ENCODE results near the gene RAD51B. TPM values are rescaled to one million over a fixed set of nuclear protein-coding genes. Genes with fewer than 3 reads are reported as not detected.
A peak's percentile ranks its signal among the peaks of the same experiment; 100 is the strongest.
"Not testable (repeated sequence)": the region's sequence is repeated elsewhere in the genome, so short reads cannot be mapped to it uniquely, and the experiment has no call there.

RAD51B gene
- total RNA-seq, 4 donors from 2014 or later, result 6.2 to 39.9 (median 12.9) TPM

DNA sequence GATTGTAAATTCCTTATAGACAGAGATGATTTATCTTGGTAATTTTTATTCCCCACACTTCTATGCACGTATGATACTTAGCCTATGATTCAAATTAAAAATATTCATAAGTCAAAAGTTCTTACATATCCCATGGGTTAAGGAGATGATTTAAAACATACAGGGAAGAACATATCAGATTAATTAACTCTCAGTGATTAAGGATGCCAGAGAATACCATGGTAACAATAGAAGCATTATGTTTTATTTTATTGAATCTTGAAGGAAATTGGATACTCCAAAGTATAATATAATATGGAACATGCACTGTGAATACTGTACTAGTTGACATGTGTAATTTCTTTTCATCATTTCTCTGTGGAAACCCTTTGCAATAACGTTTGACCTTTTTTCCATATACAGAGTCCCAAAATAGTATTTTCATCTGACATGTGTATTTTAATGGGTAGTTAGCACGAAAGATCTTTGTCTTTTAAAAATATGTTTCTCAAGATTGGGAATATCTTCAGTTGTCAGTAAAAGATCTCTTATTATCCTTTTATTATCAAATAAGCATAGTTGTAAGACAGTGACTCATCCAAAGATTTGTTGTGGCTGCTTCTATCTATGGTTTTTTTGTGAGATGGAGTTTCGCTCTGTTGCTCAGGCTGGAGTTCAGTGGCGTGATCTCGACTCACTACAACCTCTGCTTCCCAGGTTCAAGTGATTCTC lies 166.7 kb downstream of the RAD51B start:
- Histone ChIP-seq H3K4me1 (peaks cover 0 to 39% (median 8%) of the 10 kb centered on the region in 3 donors), H3K36me3 (no peaks in the 10 kb centered on the region), H3K27me3 (no peaks in the 10 kb centered on the region), H3K4me3 (no peak overlapping the region), H3K9me3 (no peaks in the 10 kb centered on the region), H3K27ac (peak overlapping the region in 2 of 4 donors; percentile 61 to 65)
- intact Hi-C loops (cut with DNase I), result no loop called here
- no peak for DNase-seq
- TF ChIP-seq POLR2A (IDR thresholded peaks at IDR 0.05), result no peak
- TF ChIP-seq, protein P1, sequence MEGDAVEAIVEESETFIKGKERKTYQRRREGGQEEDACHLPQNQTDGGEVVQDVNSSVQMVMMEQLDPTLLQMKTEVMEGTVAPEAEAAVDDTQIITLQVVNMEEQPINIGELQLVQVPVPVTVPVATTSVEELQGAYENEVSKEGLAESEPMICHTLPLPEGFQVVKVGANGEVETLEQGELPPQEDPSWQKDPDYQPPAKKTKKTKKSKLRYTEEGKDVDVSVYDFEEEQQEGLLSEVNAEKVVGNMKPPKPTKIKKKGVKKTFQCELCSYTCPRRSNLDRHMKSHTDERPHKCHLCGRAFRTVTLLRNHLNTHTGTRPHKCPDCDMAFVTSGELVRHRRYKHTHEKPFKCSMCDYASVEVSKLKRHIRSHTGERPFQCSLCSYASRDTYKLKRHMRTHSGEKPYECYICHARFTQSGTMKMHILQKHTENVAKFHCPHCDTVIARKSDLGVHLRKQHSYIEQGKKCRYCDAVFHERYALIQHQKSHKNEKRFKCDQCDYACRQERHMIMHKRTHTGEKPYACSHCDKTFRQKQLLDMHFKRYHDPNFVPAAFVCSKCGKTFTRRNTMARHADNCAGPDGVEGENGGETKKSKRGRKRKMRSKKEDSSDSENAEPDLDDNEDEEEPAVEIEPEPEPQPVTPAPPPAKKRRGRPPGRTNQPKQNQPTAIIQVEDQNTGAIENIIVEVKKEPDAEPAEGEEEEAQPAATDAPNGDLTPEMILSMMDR (IDR thresholded peaks at IDR 0.05), result no peak
- WGBS, 2 donors, result 63 to 67% methylated on average over 6 of the region's 6 CpGs

DNA sequence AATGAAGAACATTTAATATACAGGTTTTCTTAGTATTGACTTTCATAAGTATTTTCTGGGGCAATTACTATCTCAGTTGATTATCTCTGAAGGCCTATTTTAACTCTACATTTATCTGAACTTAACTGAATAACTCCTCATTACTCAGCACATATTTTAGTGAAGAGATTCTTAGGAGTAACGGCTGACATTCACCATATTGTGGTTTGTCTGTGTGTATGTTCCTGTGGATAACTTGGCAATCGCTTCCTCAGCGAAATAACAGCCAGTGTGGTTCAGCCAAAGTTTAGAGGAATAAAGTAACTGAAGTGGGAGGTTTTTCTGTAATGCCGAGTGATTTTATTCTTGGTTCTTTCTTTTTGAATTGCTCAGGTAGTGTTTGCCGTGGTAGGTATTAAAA lies 168.0 kb downstream of the RAD51B start:
- no peaks in the 10 kb centered on the region for H3K36me3 ChIP-seq
- TF ChIP-seq POLR2A (IDR thresholded peaks at IDR 0.05), result no peak
- TF ChIP-seq, protein P1 (IDR thresholded peaks at IDR 0.05), result no peak
- intact Hi-C loops (cut with DNase I), result no loop called here
- H3K4me3 ChIP-seq, result no peak overlapping the region
- peaks cover 0 to 32% (median 8%) of the 10 kb centered on the region in 3 donors for H3K4me1 ChIP-seq
- H3K27me3 ChIP-seq, result no peaks in the 10 kb centered on the region
- H3K9me3 ChIP-seq, result no peaks in the 10 kb centered on the region
- DNase-seq, result no peak
- peak overlapping the region; percentile 11 to 65 (median 57) for H3K27ac ChIP-seq
- WGBS, 2 donors, result 18 to 44% methylated on average over 5 of the region's 5 CpGs

DNA sequence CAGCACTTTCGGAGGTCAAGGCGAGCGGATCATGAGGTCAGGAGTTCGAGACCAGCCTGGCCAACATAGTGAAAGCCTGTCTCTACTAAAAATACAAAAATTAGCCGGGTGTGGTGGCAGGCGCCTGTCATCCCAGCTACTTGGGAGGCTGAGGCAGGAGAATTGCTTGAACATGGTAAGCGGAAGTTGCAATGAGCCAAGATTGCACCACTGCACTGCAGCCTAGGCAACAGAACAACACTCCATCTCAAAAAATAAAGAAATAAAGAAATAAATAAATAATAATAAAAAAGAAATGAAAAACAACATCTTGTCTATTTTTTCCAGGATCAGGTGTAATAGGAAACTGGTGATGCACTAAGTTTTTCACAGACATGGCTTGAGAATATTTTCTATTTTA lies 168.6 kb downstream of the RAD51B start:
- 86 to 96% methylated on average over 7 of the region's 7 CpGs for WGBS, 2 donors
- intact Hi-C loops (cut with DNase I); H3K9me3 ChIP-seq; DNase-seq; H3K27me3 ChIP-seq; H3K36me3 ChIP-seq; H3K4me3 ChIP-seq: not testable (repeated sequence)
- Histone ChIP-seq H3K4me1 (peaks cover 0 to 26% (median 8%) of the 10 kb centered on the region in 3 donors), H3K27ac (peak overlapping the region in 3 of 4 donors; percentile 11 to 65 (median 61))

DNA sequence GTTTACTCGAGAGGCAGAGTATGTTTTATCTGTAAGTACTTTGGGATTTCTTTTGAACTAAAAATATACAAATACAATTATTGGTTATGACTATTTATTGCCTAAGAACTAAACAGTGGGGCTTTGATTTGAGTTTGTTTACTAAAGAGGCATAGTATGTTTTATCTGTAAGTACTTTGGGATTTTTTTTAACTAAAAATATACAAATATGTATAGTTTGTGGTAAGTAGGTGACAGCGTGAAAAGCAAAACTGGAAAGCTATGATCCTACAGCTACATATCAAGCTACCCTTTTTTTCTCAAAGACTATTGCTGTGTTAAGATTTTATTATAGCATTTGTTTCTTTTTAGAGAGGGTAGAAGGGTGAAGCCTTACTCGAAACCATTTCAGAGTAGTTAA lies 171.0 kb downstream of the RAD51B start:
- no peak for TF ChIP-seq POLR2A (IDR thresholded peaks at IDR 0.05)
- TF ChIP-seq, protein P1 (IDR thresholded peaks at IDR 0.05), result no peak
- Histone ChIP-seq H3K27me3 (no peaks in the 10 kb centered on the region), H3K27ac (no peak overlapping the region), H3K4me1 (peaks cover 0 to 29% (median 8%) of the 10 kb centered on the region in 3 donors), H3K4me3 (no peak overlapping the region), H3K9me3 (no peaks in the 10 kb centered on the region), H3K36me3 (no peaks in the 10 kb centered on the region)
- WGBS, 2 donors, result 70 to 79% methylated on average over 3 of the region's 3 CpGs
- DNase-seq, result no peak
- intact Hi-C loops (cut with DNase I), result no loop called here

DNA sequence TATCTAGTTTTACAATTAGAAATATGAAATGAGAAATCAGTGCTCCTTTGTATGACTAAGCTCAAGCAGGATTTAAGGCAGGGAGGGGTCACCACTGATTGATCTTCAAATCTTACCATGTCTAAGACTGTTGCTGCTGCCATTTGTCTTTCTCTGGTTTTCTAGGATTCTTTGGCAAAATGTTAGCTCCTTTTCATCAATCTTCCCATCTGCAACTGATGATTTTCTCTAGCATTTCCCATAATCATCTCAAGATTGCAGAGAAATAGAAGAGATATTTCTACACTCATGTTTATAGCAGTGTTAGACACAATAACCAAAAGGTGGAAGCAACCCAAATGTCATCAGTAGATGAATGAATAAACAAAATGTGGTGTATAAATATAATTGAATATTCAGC lies 175.0 kb downstream of the RAD51B start:
- intact Hi-C loops (cut with DNase I), result no loop called here
- no peak overlapping the region for H3K27ac ChIP-seq
- peaks cover 0 to 17% (median 0%) of the 10 kb centered on the region in 3 donors for H3K4me1 ChIP-seq
- no peaks in the 10 kb centered on the region for H3K36me3 ChIP-seq
- H3K9me3 ChIP-seq, result no peaks in the 10 kb centered on the region
- H3K4me3 ChIP-seq, result no peak overlapping the region
- TF ChIP-seq, protein P1 (IDR thresholded peaks at IDR 0.05), result no peak
- no peak for TF ChIP-seq POLR2A (IDR thresholded peaks at IDR 0.05)
- no peak for DNase-seq
- H3K27me3 ChIP-seq, result no peaks in the 10 kb centered on the region
